Stomach (tissue), 4 donors: ENCODE measurements around the gene GAST.

Experiments used
- POLR2A ChIP-seq, 4 donors: fragments of 450-650 bp; IDR thresholded peaks; one replicate each; pipeline ENCODE4 v1.6.1; 2016; ENCODE audit warnings: antibody characterized with exemption in 4 of 4, control low read depth in 2 of 4, mild to moderate bottlenecking in 1 of 4, moderate library complexity in 1 of 4
- TF ChIP-seq, protein P1 (sequence below), 7 experiments: fragments of 450-650 bp in 4 of 7; fragments of 200-600 bp in 3 of 7; sonication (generic) in 3 of 7; IDR thresholded peaks; one replicate each; pipeline ENCODE4 v1.5.1; 2016 to 2019; ENCODE audit warnings: antibody characterized with exemption in 7 of 7, control low read depth in 2 of 7, mild to moderate bottlenecking in 1 of 7

DNA sequence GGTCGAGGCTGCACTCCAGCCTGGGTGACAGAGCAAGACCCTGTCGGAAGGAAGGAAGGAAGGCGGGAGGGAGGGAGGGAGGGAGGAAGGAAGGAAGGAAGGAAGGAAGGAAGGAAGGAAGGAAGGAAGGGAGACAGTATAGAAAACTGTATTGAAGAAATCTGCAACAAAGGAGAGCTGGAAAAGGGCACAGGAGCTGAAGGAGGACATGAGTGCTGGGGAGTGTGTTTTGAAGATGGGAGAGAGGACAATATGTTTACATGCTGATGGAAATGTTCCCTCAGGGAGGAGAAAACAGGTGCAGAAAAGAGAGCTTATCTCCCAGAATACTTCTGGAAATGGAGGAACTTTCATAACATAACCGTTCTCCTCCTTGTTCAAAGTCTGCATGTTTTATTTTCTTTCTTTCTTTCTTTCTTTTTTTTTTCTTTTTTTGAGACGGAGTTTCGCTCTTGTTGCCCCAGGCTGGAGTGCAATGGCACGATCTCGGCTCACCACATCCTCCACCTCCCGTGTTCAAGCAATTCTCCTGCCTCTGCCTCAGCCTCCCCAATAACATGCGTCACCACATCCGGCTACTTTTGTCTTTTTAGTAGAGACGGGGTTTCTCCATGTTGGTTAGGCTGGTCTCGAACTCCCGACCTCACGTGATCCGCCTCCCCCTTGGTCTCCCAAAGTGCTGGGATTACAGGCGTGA is 25.0 kb downstream of the GAST start:
- TF ChIP-seq, protein P1, sequence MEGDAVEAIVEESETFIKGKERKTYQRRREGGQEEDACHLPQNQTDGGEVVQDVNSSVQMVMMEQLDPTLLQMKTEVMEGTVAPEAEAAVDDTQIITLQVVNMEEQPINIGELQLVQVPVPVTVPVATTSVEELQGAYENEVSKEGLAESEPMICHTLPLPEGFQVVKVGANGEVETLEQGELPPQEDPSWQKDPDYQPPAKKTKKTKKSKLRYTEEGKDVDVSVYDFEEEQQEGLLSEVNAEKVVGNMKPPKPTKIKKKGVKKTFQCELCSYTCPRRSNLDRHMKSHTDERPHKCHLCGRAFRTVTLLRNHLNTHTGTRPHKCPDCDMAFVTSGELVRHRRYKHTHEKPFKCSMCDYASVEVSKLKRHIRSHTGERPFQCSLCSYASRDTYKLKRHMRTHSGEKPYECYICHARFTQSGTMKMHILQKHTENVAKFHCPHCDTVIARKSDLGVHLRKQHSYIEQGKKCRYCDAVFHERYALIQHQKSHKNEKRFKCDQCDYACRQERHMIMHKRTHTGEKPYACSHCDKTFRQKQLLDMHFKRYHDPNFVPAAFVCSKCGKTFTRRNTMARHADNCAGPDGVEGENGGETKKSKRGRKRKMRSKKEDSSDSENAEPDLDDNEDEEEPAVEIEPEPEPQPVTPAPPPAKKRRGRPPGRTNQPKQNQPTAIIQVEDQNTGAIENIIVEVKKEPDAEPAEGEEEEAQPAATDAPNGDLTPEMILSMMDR (IDR thresholded peaks at IDR 0.05): no peak
- TF ChIP-seq POLR2A (IDR thresholded peaks at IDR 0.05): no peak
